ENCODE data around the gene TWF2. TPM values are rescaled to one million over a fixed set of nuclear protein-coding genes. Genes with fewer than 3 reads are reported as not detected.

The TWF2 gene
- total and polyA plus RNA-seq, 2 of the 13 experiments (the other 11 are each of a cell fraction or from before 2014, with no cell fraction given) = 45.5 to 108 TPM

DNA sequence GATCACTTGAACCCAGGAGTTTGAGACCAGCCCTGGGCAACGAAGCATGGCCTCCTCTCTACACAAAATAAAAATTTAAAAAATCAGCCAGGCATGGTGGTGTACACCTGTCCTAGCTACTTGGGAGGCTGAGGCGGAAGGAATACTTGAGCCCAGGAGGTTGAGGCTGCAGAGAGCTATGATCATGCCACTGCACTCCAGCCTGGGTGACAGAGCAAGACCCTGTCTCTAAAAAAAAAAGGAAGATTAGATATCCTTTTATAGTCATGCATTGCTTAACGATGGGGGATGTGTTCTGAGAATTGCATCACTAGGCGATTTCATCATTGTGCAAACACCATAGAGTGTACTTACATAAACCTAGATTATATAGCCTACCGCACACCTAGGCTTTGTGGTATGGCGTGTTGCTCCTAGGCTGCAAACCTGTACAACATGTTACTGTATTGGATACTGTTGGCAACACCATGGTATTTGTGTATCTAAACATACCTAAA lies 28.4 kb downstream of the TWF2 start (continued):
- TF ChIP-seq ZC3H13 (CRISPR knock-in tag; IDR thresholded peaks at IDR 0.05) (no peak), TEF (CRISPR knock-in tag; IDR thresholded peaks at IDR 0.05) (peak; percentile 98), SP2 (CRISPR knock-in tag; IDR thresholded peaks at IDR 0.05) (no peak), TFDP1 (CRISPR knock-in tag; IDR thresholded peaks at IDR 0.05; ENCODE audit: borderline replicate concordance) (peak; percentile 36; the same call in 1 of the 2 replicates), HCFC1 (IDR thresholded peaks at IDR 0.05; ENCODE audit: low read depth, low read length) (no peak), MATR3 (CRISPR knock-in tag; IDR thresholded peaks at IDR 0.05) (no peak), ZNF20 (CRISPR knock-in tag; IDR thresholded peaks at IDR 0.05) (no peak), ZNF331 (CRISPR knock-in tag; IDR thresholded peaks at IDR 0.05) (peak; percentile 97)
- TF ChIP-seq, protein P1, sequence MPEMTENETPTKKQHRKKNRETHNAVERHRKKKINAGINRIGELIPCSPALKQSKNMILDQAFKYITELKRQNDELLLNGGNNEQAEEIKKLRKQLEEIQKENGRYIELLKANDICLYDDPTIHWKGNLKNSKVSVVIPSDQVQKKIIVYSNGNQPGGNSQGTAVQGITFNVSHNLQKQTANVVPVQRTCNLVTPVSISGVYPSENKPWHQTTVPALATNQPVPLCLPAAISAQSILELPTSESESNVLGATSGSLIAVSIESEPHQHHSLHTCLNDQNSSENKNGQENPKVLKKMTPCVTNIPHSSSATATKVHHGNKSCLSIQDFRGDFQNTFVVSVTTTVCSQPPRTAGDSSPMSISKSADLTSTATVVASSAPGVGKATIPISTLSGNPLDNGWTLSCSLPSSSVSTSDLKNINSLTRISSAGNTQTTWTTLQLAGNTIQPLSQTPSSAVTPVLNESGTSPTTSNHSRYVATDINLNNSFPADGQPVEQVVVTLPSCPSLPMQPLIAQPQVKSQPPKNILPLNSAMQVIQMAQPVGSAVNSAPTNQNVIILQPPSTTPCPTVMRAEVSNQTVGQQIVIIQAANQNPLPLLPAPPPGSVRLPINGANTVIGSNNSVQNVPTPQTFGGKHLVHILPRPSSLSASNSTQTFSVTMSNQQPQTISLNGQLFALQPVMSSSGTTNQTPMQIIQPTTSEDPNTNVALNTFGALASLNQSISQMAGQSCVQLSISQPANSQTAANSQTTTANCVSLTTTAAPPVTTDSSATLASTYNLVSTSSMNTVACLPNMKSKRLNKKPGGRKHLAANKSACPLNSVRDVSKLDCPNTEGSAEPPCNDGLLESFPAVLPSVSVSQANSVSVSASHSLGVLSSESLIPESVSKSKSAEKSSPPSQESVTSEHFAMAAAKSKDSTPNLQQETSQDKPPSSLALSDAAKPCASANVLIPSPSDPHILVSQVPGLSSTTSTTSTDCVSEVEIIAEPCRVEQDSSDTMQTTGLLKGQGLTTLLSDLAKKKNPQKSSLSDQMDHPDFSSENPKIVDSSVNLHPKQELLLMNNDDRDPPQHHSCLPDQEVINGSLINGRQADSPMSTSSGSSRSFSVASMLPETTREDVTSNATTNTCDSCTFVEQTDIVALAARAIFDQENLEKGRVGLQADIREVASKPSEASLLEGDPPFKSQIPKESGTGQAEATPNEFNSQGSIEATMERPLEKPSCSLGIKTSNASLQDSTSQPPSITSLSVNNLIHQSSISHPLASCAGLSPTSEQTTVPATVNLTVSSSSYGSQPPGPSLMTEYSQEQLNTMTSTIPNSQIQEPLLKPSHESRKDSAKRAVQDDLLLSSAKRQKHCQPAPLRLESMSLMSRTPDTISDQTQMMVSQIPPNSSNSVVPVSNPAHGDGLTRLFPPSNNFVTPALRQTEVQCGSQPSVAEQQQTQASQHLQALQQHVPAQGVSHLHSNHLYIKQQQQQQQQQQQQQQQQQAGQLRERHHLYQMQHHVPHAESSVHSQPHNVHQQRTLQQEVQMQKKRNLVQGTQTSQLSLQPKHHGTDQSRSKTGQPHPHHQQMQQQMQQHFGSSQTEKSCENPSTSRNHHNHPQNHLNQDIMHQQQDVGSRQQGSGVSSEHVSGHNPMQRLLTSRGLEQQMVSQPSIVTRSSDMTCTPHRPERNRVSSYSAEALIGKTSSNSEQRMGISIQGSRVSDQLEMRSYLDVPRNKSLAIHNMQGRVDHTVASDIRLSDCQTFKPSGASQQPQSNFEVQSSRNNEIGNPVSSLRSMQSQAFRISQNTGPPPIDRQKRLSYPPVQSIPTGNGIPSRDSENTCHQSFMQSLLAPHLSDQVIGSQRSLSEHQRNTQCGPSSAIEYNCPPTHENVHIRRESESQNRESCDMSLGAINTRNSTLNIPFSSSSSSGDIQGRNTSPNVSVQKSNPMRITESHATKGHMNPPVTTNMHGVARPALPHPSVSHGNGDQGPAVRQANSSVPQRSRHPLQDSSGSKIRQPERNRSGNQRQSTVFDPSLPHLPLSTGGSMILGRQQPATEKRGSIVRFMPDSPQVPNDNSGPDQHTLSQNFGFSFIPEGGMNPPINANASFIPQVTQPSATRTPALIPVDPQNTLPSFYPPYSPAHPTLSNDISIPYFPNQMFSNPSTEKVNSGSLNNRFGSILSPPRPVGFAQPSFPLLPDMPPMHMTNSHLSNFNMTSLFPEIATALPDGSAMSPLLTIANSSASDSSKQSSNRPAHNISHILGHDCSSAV (CRISPR knock-in tag; IDR thresholded peaks at IDR 0.05; ENCODE audit: borderline replicate concordance) = no peak
- TF ChIP-seq, protein P2, sequence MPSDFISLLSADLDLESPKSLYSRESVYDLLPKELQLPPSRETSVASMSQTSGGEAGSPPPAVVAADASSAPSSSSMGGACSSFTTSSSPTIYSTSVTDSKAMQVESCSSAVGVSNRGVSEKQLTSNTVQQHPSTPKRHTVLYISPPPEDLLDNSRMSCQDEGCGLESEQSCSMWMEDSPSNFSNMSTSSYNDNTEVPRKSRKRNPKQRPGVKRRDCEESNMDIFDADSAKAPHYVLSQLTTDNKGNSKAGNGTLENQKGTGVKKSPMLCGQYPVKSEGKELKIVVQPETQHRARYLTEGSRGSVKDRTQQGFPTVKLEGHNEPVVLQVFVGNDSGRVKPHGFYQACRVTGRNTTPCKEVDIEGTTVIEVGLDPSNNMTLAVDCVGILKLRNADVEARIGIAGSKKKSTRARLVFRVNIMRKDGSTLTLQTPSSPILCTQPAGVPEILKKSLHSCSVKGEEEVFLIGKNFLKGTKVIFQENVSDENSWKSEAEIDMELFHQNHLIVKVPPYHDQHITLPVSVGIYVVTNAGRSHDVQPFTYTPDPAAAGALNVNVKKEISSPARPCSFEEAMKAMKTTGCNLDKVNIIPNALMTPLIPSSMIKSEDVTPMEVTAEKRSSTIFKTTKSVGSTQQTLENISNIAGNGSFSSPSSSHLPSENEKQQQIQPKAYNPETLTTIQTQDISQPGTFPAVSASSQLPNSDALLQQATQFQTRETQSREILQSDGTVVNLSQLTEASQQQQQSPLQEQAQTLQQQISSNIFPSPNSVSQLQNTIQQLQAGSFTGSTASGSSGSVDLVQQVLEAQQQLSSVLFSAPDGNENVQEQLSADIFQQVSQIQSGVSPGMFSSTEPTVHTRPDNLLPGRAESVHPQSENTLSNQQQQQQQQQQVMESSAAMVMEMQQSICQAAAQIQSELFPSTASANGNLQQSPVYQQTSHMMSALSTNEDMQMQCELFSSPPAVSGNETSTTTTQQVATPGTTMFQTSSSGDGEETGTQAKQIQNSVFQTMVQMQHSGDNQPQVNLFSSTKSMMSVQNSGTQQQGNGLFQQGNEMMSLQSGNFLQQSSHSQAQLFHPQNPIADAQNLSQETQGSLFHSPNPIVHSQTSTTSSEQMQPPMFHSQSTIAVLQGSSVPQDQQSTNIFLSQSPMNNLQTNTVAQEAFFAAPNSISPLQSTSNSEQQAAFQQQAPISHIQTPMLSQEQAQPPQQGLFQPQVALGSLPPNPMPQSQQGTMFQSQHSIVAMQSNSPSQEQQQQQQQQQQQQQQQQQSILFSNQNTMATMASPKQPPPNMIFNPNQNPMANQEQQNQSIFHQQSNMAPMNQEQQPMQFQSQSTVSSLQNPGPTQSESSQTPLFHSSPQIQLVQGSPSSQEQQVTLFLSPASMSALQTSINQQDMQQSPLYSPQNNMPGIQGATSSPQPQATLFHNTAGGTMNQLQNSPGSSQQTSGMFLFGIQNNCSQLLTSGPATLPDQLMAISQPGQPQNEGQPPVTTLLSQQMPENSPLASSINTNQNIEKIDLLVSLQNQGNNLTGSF (CRISPR knock-in tag; IDR thresholded peaks at IDR 0.05) = no peak
